Activated CD4-positive, alpha-beta T cell treated with anti-CD3 and anti-CD28 coated beads, Interleukin-2, Interleukin-4, amounts not matched to agents 100 ng/mL and 50 ng/mL, durations not matched to agents 16 hours and 8 hours (primary cell): ENCODE measurements around the gene C21orf91.
A peak's percentile ranks its signal among the peaks of the same experiment; 100 is the strongest.

ENCODE experiments used
- DNase-seq: peaks from one replicate; pipeline ENCODE4 v3.0.0-alpha.2; 2020; ENCODE audit warnings: low spot score

C21orf91 gene

DNA sequence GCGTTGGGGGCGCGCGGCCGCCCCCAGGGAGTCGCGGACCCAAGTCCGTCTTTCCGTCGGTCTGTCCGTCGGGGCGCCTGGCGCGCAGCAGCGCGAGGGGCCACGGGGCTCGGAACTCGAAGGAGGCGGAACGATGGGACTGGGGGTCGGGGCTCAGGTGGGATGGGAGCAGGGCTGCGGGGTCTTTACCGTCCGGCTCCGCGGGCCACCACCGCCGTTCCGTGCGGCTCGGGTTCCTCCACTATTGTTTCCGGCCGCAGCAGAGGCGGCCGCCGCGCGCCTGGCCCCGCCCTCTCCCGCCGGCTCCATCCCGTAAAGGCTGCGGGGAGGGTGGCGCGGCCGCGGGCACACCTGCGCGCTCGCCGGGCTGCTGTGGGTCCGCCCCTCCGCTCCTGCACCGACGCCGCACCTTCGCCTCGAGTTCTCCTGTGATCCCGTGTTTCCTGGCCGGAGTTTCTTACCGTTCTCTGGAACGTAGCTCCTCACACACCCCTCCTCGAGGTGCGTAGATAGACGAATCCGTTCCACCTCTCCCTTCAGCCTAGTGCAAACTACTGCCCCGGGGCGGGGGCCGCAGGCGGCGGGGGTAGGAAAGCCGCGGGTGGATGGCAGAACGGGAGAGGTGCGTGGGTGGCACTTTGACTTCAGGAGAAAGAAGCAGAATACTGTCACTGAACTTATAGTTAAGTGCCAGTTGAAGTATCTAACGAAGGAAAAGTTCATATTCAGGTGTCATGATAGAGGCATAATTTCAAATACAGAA is at the start of gene C21orf91:
Gene C21orf91, minus strand, starts transcription at position 243 of the 763 bp plus-strand sequence. CDS start 1,038 bp downstream, outside the sequence.
- DNase-seq: peak; percentile 89

- DNase-seq: no peak
Measured at GRCh38 chr21:17866590-17866989, 47.4 kb upstream of the C21orf91 start.

GRCh38 chr21:17859661-17860060 is 40.5 kb upstream of the C21orf91 start:
- no peak for DNase-seq

DNA sequence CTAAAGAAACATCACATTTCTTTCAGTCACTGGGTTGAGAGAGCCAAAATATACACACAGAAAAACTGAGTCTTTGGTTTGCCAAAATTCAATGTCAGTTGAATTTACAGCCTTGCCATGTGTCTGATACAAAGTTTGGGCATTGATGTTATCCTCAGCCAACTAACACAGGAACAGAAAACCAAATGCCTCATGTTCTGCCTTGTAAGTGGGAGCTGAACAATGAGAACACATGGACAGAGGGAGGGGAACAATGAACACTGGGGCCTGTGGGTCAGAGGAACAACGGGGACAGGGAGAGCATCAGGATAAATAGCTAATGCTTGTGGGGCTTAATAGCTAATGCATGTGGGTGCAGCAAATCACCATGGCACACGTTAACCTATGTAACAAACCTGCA is 39.6 kb upstream of the C21orf91 start:
- DNase-seq: no peak

DNA sequence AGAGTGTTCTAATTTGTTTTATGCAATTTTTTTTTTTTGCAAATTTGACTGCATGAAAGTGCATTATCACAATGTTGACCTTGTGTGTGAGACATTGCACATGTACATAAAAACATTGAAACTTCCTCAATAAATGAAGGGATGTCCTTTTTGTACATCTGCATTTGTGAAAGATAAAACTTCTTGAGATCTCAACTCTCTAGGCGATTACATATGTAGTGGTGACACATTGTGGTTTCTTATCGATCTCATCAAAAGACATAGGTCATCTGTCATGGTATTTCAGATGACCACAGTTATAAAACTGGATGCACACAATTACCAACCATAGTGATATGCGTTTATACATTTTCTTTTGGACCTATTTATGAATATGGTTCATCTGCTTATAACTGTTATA is 35.6 kb upstream of the C21orf91 start:
- DNase-seq: no peak

DNA sequence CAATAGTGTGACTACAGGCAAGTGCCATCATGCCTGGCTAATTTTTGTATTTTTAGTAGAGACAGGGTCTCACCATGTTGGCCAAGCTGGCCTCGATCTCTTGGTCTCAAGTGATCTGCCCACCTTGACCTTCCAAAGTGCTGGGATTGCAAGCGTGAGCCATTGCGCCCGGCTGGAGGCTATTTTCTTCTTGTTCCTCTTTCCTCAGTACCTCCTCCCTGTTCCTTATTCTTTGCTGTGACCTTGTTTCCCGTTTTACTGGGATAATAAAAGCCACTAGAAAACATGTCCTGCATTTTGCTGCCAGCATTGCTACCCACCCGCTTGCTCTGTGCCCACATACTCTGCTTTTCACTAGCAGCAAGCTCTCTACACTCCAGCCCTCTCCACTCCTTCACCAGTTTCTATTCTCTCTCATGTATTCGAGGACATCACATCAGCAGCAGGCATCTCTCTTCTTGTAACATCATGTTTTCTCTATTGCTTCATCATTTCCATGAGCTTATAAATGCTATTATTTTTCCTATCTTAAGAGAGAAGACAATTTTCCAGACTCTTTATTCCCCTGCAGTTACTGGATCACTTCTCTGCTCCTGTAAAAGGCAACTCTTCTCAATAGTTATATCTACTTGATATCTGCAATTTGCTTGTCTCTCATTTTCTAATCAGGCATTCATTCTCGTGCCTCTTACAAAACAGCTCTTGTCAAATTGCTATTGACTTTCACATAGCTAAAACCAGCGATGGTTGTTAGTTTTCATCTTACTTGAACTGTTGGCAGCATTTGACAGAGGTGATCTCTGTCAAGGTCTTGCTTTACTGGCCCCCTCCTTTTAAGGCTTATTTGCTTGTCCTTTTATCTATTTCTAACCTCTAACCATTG is 34.5 kb upstream of the C21orf91 start:
- no peak for DNase-seq

DNA sequence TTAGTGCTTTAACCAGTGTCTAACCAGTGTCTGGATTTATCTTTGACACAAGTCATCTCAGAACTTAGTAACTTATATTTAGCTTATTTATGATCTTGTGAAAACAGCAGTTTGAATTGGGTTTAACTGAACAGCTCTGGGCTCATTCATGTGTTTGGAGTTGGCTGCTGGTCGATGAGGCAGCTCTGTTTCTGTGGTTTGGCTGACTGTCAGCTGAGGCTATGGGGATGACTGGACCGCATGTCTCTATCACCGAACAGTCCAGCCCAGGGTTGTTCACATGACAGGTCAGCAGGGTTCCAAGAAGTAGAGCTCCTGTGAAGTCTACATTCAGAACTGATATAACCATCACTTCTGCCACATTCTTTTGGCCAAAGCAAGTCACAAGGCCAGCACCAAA is 29.1 kb upstream of the C21orf91 start:
- DNase-seq: peak; percentile 18

GRCh38 chr21:17841103-17841502 is 21.9 kb upstream of the C21orf91 start:
- DNase-seq: no peak

- no peak for DNase-seq
Measured at GRCh38 chr21:17834639-17835354, 15.6 kb upstream of the C21orf91 start.

GRCh38 chr21:17829472-17829871 is 10.3 kb upstream of the C21orf91 start:
- DNase-seq: no peak

GRCh38 chr21:17828223-17828622 is 9.1 kb upstream of the C21orf91 start:
- no peak for DNase-seq

- DNase-seq: no peak
Measured at GRCh38 chr21:17823846-17824245, 4.7 kb upstream of the C21orf91 start.

DNA sequence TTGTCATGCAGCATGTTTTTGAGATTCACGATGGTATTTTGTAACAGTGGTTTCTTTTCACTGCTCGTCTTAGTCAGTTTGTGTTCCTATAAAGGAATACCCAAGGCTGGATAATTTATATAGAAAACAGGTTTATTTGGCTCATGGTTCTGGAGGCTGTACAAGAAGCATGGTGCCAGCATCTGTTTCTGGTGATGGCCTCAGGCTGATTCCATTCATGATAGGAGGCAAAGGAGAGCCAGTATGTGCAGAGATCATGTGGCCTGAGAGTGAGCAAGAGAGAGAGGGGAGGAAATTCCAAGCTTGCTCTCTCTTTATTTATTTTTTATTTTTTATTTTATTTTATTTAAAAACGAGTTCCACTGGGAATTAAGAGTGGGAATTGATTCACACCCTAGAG is 2.0 kb upstream of the C21orf91 start:
- no peak for DNase-seq

GRCh38 chr21:17819877-17820229 is 697 bp upstream of the C21orf91 start:
- peak; percentile 63 for DNase-seq

DNA sequence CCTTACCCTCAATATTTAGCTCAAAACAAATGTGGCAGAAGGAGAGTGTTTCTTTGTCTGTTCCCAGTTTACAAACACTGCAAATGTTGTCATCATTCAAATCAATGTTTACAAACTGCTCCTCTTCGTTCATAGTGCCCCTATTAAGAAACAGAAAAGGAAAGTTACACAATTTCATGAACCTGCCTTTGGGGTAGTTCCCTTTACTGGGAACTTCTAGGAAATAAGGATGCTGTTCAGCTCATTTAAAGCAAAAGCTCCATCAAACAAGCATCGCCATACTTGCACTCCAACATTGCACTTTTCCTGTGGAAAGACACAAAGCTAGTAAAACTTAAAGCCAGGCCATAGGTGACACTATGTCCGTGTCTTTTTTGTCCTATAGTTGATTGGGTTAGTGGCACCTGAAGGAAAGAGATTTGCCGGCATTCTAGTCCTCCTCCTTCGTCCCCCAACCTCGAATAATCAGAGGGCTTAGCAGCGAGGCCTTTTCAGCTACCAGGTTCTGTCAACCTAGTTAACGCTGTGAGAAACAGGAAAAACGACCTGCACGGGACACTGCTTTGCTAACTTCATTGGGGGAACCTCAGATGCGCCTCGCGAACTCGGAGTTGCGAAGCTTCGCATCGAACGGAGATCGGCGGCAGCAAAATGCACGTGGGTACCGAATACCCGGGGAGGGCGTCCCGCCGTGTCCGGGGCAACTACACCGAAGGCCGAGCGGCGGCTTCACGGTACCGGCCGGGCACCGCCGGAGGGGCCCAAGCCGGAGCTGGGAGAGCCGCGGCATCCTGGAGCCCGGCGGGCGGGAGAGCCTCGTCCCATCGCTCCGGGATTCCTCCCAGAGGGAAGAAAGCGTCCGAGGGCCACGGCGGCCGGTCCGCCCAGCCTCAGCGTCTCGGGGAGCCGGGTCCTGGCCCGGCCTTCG is 706 bp downstream of the C21orf91 start:
- DNase-seq: peak; percentile 41

GRCh38 chr21:17813353-17813752 is 5.8 kb downstream of the C21orf91 start:
- no peak for DNase-seq

GRCh38 chr21:17805966-17806365 is 13.2 kb downstream of the C21orf91 start:
- no peak for DNase-seq

GRCh38 chr21:17803536-17803935 is 15.6 kb downstream of the C21orf91 start:
- DNase-seq: no peak

DNA sequence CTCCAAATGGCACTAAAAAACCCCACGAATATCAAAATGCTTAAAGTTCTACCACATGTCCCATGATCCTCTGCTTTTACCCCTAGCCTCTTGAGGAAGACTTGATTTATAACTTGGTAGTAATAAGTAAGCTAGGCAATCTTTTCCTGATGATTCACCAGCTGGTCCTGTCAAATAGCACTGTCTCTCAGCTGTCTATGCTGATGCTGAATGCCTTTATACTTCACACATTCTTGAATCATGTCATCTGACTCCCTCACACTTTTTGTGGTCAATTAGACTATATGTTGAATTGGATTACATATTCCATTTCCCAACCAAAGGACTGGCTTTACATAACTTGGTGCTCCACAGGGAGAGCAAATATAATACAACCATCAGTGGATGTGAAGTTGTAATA is 16.6 kb downstream of the C21orf91 start:
- no peak for DNase-seq

- no peak for DNase-seq
Measured at GRCh38 chr21:17799414-17800164, 19.6 kb downstream of the C21orf91 start.

- DNase-seq: no peak
Measured at GRCh38 chr21:17798796-17799195, 20.4 kb downstream of the C21orf91 start.
